Measurements from ENCODE around the gene MAT2A. TPM values are rescaled to one million over a fixed set of nuclear protein-coding genes. Genes with fewer than 3 reads are reported as not detected.

Gene MAT2A
- total and polyA plus RNA-seq, 10 of the 15 experiments (the other 5 are each of a cell fraction or from before 2014, with no cell fraction given) = 97.6 to 408 (median 290) TPM

DNA sequence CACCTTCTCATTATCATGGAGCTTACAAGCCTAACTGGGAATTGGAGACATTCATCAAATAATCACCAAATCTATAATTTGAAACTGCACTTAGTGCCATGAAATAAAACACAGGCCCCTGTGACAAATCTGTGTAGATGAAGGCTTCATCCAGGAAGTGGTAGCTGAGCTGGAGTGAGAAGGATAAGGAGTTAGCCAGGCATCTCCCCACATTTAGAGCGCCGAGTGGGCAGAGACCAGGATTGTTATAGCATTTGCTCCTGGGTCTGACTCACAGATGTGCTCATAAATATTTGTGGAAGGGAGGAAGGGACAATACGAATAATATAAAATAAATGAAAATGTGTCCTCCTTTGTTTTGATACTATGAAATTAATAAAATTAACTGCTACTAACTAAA, 2.5 kb upstream of the MAT2A start:
- H3K27me3 ChIP-seq (replicated peaks in 1 of 2; ENCODE audit: control insufficient read depth in 2 of 2, insufficient read depth in 2 of 2, low read length in 1 of 2) = no peaks in the 10 kb centered on the region
- H3K4me1 ChIP-seq (ENCODE audit: control insufficient read depth, insufficient read depth, low read length) = no peaks in the 10 kb centered on the region
- in situ Hi-C loops (cut with MboI) (no loop called here), intact Hi-C loops (cut with micrococcal nuclease; ENCODE audit: unreplicated experiment) (loop anchor here (5.0 kb wide), 1 partner anchor 81 kb away; the partner anchor contains the start of gene USP39)
- ChIA-PET SMC1A (ENCODE audit: uncharacterized antibody, unreplicated experiment) (interaction anchor here (1.3 to 8.2 kb wide), 3 partner anchors 14 to 116 kb away, joined by 4 to 86 read pairs (median 55); partner anchors contain the start of gene SH2D6), CTCF (interaction anchor here (0.6 to 10.9 kb wide), 4 partner anchors 9 to 212 kb away, joined by 3 to 134 read pairs (median 4); no protein-coding TSS in a partner anchor), POLR2A (interaction anchor here (1.0 to 3.7 kb wide), 5 partner anchors 9 to 120 kb away, joined by 4 to 33 read pairs (median 6); partner anchors contain the start of genes GGCX and SH2D6), RAD21 (ENCODE audit: unreplicated experiment) (interaction anchor here (1.2 to 1.6 kb wide), 2 partner anchors 15 to 117 kb away, joined by 7 to 8 read pairs; no protein-coding TSS in a partner anchor)
- peaks cover 45% of the 10 kb centered on the region for H3K79me2 ChIP-seq (ENCODE audit: control insufficient read depth, insufficient read depth, low read length)
- WGBS (ENCODE audit: insufficient coverage, insufficient replicate concordance, low lambda C conversion rate, missing lambda C conversion rate) = 100% methylated on average over 3 of the region's 3 CpGs
- H3K4me2 ChIP-seq (ENCODE audit: control insufficient read depth, insufficient read depth) = no peak overlapping the region
- FAIRE-seq (no peak), ATAC-seq (no peak), DNase-seq (ENCODE audit: low read depth, low spot score) (no peak)
- peaks cover 0 to 8% of the 10 kb centered on the region in 2 experiments; a peak in 2 of 4 replicates for H3K36me3 ChIP-seq (ENCODE audit: control insufficient read depth in 2 of 2, insufficient read depth in 2 of 2, low read length in 1 of 2)
- no peak overlapping the region for H3K4me3 ChIP-seq
- H3K9ac ChIP-seq (ENCODE audit: control insufficient read depth, insufficient read depth, low read length) = no peak overlapping the region
- no peaks in the 10 kb centered on the region; the same call in 2 of the 3 replicates for H3K9me3 ChIP-seq (replicated peaks; ENCODE audit: control insufficient read depth, insufficient read depth, low read length)
- no peak overlapping the region for H2AFZ ChIP-seq (ENCODE audit: control insufficient read depth, low read depth, low read length)
- no peak overlapping the region for H3K27ac ChIP-seq (ENCODE audit: control insufficient read depth, insufficient read depth)
- peaks cover 4% of the 10 kb centered on the region; the same call in 1 of the 2 replicates for H4K20me1 ChIP-seq (ENCODE audit: control insufficient read depth, insufficient read depth)
- BruUV-seq (replicated peaks) = no TSS peak
- TF ChIP-seq, protein P1, sequence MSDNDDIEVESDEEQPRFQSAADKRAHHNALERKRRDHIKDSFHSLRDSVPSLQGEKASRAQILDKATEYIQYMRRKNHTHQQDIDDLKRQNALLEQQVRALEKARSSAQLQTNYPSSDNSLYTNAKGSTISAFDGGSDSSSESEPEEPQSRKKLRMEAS (IDR thresholded peaks at IDR 0.05; ENCODE audit: low read depth, low read length) = no peak
- TF ChIP-seq MXI1 (IDR thresholded peaks at IDR 0.05; ENCODE audit: low read depth, low read length) (no peak), JUNB (IDR thresholded peaks at IDR 0.05) (no peak), CEBPB (IDR thresholded peaks at IDR 0.05; ENCODE audit: borderline replicate concordance in 1 of 2, low read depth in 2 of 2, low read length in 2 of 2) (no peak), HDAC2 (IDR thresholded peaks at IDR 0.05) (no peak), ASH2L (IDR thresholded peaks at IDR 0.05; ENCODE audit: borderline replicate concordance, low read depth) (no peak), GABPA (IDR thresholded peaks at IDR 0.05; ENCODE audit: low read depth) (no peak), NBN (IDR thresholded peaks at IDR 0.05) (no peak), NR2C1 (IDR thresholded peaks at IDR 0.05) (no peak), MTA3 (IDR thresholded peaks at IDR 0.05; ENCODE audit: borderline replicate concordance, low read length) (no peak), LARP7 (IDR thresholded peaks at IDR 0.05) (no peak), ATF7 (IDR thresholded peaks at IDR 0.05; ENCODE audit: low read depth) (no peak), POLR2AphosphoS2 (IDR thresholded peaks at IDR 0.05; ENCODE audit: low read depth, low read length) (no peak), SMAD1 (IDR thresholded peaks at IDR 0.05; ENCODE audit: low read depth, partially characterized antibody) (no peak)
- TF ChIP-seq, protein P2, sequence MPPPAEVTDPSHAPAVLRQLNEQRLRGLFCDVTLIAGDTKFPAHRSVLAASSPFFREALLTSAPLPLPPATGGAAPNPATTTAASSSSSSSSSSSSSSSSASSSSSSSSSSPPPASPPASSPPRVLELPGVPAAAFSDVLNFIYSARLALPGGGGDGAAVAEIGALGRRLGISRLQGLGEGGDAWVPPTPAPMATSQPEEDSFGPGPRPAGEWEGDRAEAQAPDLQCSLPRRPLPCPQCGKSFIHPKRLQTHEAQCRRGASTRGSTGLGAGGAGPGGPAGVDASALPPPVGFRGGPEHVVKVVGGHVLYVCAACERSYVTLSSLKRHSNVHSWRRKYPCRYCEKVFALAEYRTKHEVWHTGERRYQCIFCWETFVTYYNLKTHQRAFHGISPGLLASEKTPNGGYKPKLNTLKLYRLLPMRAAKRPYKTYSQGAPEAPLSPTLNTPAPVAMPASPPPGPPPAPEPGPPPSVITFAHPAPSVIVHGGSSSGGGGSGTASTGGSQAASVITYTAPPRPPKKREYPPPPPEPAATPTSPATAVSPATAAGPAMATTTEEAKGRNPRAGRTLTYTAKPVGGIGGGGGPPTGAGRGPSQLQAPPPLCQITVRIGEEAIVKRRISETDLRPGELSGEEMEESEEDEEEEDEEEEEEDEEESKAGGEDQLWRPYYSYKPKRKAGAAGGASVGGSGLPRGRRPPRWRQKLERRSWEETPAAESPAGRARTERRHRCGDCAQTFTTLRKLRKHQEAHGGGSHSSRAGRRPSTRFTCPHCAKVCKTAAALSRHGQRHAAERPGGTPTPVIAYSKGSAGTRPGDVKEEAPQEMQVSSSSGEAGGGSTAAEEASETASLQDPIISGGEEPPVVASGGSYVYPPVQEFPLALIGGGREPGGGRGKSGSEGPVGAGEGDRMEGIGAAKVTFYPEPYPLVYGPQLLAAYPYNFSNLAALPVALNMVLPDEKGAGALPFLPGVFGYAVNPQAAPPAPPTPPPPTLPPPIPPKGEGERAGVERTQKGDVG (CRISPR knock-in tag; IDR thresholded peaks at IDR 0.05) = no peak
- TF ChIP-seq, protein P3, sequence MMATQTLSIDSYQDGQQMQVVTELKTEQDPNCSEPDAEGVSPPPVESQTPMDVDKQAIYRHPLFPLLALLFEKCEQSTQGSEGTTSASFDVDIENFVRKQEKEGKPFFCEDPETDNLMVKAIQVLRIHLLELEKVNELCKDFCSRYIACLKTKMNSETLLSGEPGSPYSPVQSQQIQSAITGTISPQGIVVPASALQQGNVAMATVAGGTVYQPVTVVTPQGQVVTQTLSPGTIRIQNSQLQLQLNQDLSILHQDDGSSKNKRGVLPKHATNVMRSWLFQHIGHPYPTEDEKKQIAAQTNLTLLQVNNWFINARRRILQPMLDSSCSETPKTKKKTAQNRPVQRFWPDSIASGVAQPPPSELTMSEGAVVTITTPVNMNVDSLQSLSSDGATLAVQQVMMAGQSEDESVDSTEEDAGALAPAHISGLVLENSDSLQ (IDR thresholded peaks at IDR 0.05) = no peak
- TF ChIP-seq, protein P4, sequence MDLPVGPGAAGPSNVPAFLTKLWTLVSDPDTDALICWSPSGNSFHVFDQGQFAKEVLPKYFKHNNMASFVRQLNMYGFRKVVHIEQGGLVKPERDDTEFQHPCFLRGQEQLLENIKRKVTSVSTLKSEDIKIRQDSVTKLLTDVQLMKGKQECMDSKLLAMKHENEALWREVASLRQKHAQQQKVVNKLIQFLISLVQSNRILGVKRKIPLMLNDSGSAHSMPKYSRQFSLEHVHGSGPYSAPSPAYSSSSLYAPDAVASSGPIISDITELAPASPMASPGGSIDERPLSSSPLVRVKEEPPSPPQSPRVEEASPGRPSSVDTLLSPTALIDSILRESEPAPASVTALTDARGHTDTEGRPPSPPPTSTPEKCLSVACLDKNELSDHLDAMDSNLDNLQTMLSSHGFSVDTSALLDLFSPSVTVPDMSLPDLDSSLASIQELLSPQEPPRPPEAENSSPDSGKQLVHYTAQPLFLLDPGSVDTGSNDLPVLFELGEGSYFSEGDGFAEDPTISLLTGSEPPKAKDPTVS (IDR thresholded peaks at IDR 0.05; ENCODE audit: low read depth, low read length) = no peak
